Kidney tubule cell (primary cell): Measurements from ENCODE around the gene TRPT1.

Experiments
- DNase-seq: peaks from one replicate; pipeline ENCODE4 v3.0.0-alpha.2; 2018; ENCODE audit warnings: low spot score

Gene TRPT1

GRCh38 chr11:64244966-64245365 lies 19.0 kb upstream of the TRPT1 start:
- DNase-seq = no peak

- DNase-seq = no peak
Measured at GRCh38 chr11:64244107-64244506, 18.1 kb upstream of the TRPT1 start.

- DNase-seq = peak; percentile 33
Measured at GRCh38 chr11:64243236-64243854, 17.4 kb upstream of the TRPT1 start.

- DNase-seq = peak; percentile 58
Measured at GRCh38 chr11:64241491-64242374, 15.7 kb upstream of the TRPT1 start.

GRCh38 chr11:64241241-64241490 lies 15.2 kb upstream of the TRPT1 start:
- DNase-seq = peak; percentile 99

- peak; percentile 97 for DNase-seq
Measured at GRCh38 chr11:64240435-64241240, 14.7 kb upstream of the TRPT1 start, which contains the start of gene FKBP2. Gene FKBP2, plus strand, starts transcription at chr11:64241095. Its CDS starts 1,293 bp downstream, at chr11:64242388.

- no peak for DNase-seq
Measured at GRCh38 chr11:64239662-64240434, 13.9 kb upstream of the TRPT1 start.

- DNase-seq = no peak
Measured at GRCh38 chr11:64238999-64239398, 13.0 kb upstream of the TRPT1 start.

- no peak for DNase-seq
Measured at GRCh38 chr11:64238076-64238475, 12.1 kb upstream of the TRPT1 start.

GRCh38 chr11:64237484-64237951 lies 11.5 kb upstream of the TRPT1 start:
- DNase-seq = peak; percentile 42

- DNase-seq = no peak
Measured at GRCh38 chr11:64235437-64236161, 9.6 kb upstream of the TRPT1 start.

GRCh38 chr11:64234647-64235379 lies 8.8 kb upstream of the TRPT1 start:
- peak; percentile 42 for DNase-seq

GRCh38 chr11:64233913-64234586 lies 8.1 kb upstream of the TRPT1 start, which contains the start of gene VEGFB:
Gene VEGFB, plus strand, starts transcription at chr11:64234584. Its CDS starts 250 bp downstream, at chr11:64234834.
- peak; percentile 64 for DNase-seq

GRCh38 chr11:64232967-64233315 lies 7.0 kb upstream of the TRPT1 start:
- no peak for DNase-seq

GRCh38 chr11:64232182-64232966 lies 6.4 kb upstream of the TRPT1 start:
- no peak for DNase-seq

GRCh38 chr11:64231546-64231945 lies 5.6 kb upstream of the TRPT1 start:
- no peak for DNase-seq

GRCh38 chr11:64230985-64231365 lies 5.0 kb upstream of the TRPT1 start:
- no peak for DNase-seq

GRCh38 chr11:64230171-64230984 lies 4.4 kb upstream of the TRPT1 start, which contains the start of gene DNAJC4:
Gene DNAJC4, plus strand, starts transcription at chr11:64230548. Its CDS starts 307 bp downstream, at chr11:64230855.
- peak; percentile 93 for DNase-seq
